H9 (cell line): Measurements from ENCODE around the gene SH3RF3. TPM values are rescaled to one million over a fixed set of nuclear protein-coding genes. Genes with fewer than 3 reads are reported as not detected.

Experiments
- DNase-seq: peaks from one replicate; pipeline ENCODE4 v3.0.0-alpha.2; 2017
- H2AFZ ChIP-seq: one replicate; pipeline ENCODE4 v1.6.1; 2013; ENCODE audit warnings: mild to moderate bottlenecking, low read length, control low read depth, moderate library complexity
- H2AK5ac ChIP-seq: 2 replicates; pipeline ENCODE4 v1.6.1; 2013; ENCODE audit warnings: low read length, control low read depth, mixed read lengths; ENCODE audit not compliant: insufficient read length
- H2BK120ac ChIP-seq: one replicate; pipeline ENCODE4 v1.6.1; 2013; ENCODE audit warnings: low read depth, mild to moderate bottlenecking, low read length, control low read depth, inconsistent platforms; ENCODE audit not compliant: poor library complexity, severe bottlenecking
- H2BK12ac ChIP-seq: 2 replicates; pipeline ENCODE4 v1.6.1; 2013; ENCODE audit warnings: low read length, control low read depth, mixed read lengths, low read depth; ENCODE audit not compliant: insufficient read length
- H2BK15ac ChIP-seq: 2 replicates; pipeline ENCODE4 v1.6.1; 2013; ENCODE audit warnings: low read depth, low read length, control low read depth
- H2BK20ac ChIP-seq: one replicate; pipeline ENCODE4 v1.6.1; 2013; ENCODE audit warnings: low read depth, mild to moderate bottlenecking, low read length, control low read depth, inconsistent platforms; ENCODE audit not compliant: poor library complexity, severe bottlenecking
- H2BK5ac ChIP-seq: 2 replicates; pipeline ENCODE4 v1.6.1; 2013; ENCODE audit warnings: low read length, control low read depth, mixed read lengths; ENCODE audit not compliant: insufficient read length
- H3K14ac ChIP-seq: 2 replicates; pipeline ENCODE4 v1.6.1; 2013; ENCODE audit warnings: low read length, control low read depth; ENCODE audit not compliant: insufficient read depth
- H3K18ac ChIP-seq: 2 replicates; pipeline ENCODE4 v1.6.1; 2013; ENCODE audit warnings: low read depth, mild to moderate bottlenecking, mixed read lengths, low read length, control low read depth; ENCODE audit not compliant: insufficient read length
- H3K23ac ChIP-seq: 2 replicates; pipeline ENCODE4 v1.6.1; 2013; ENCODE audit warnings: low read length, control low read depth, mixed read lengths, low read depth; ENCODE audit not compliant: insufficient read length
- H3K23me2 ChIP-seq: 2 replicates; pipeline ENCODE4 v1.6.1; 2013; ENCODE audit warnings: low read depth, mild to moderate bottlenecking, mixed read lengths, low read length, control low read depth; ENCODE audit not compliant: insufficient read length, poor library complexity, severe bottlenecking
- H3K27ac ChIP-seq: 2 replicates; pipeline ENCODE4 v1.5.1; 2013; ENCODE audit warnings: low read length, control low read depth, mixed read lengths, low read depth; ENCODE audit not compliant: insufficient read length
- H3K27me3 ChIP-seq: 2 replicates; pipeline ENCODE4 v1.6.1; 2013; ENCODE audit warnings: low read length, control low read depth, inconsistent platforms; ENCODE audit not compliant: insufficient read depth
- H3K4ac ChIP-seq: 2 replicates; pipeline ENCODE4 v1.6.1; 2013; ENCODE audit warnings: low read depth, mild to moderate bottlenecking, control low read depth, inconsistent platforms, low read length, moderate library complexity
- H3K4me1 ChIP-seq: 2 replicates; pipeline ENCODE4 v1.6.1; 2013; ENCODE audit warnings: low read length, control low read depth, inconsistent platforms; ENCODE audit not compliant: insufficient read depth
- H3K4me2 ChIP-seq: 2 replicates; pipeline ENCODE4 v1.6.1; 2013; ENCODE audit warnings: low read length, control low read depth, mixed read lengths; ENCODE audit not compliant: insufficient read length, insufficient read depth
- H3K56ac ChIP-seq: 2 replicates; pipeline ENCODE4 v1.6.1; 2013; ENCODE audit warnings: low read depth, mild to moderate bottlenecking, mixed read lengths, low read length, control low read depth; ENCODE audit not compliant: insufficient read length
- H3K79me1 ChIP-seq: 2 replicates; pipeline ENCODE4 v1.6.1; 2013; ENCODE audit warnings: low read depth, mild to moderate bottlenecking, moderate library complexity, low read length, control low read depth, inconsistent platforms; ENCODE audit not compliant: insufficient read depth, poor library complexity, severe bottlenecking
- H3K79me2 ChIP-seq: 2 replicates; pipeline ENCODE4 v1.6.1; 2013; ENCODE audit warnings: low read length, control low read depth, inconsistent platforms; ENCODE audit not compliant: insufficient read depth
- H3K9ac ChIP-seq: 2 replicates; pipeline ENCODE4 v1.6.1; 2013; ENCODE audit warnings: low read length, control low read depth, mixed read lengths; ENCODE audit not compliant: insufficient read length; ENCODE audit errors: extremely low read depth
- H3K9me3 ChIP-seq: one replicate; pipeline ENCODE4 v1.6.1; 2013; ENCODE audit warnings: low read depth, low read length, inconsistent platforms; ENCODE audit not compliant: control insufficient read depth
- H3T11ph ChIP-seq: one replicate; pipeline ENCODE4 v1.6.1; 2013; ENCODE audit warnings: mild to moderate bottlenecking, low read length, control low read depth, inconsistent platforms
- H4K20me1 ChIP-seq: one replicate; pipeline ENCODE4 v1.6.1; 2013; ENCODE audit not compliant: control insufficient read depth, insufficient read length, insufficient read depth
- H4K5ac ChIP-seq: 2 replicates; pipeline ENCODE4 v1.6.1; 2013; ENCODE audit warnings: low read depth, mild to moderate bottlenecking, mixed read lengths, low read length, control low read depth; ENCODE audit not compliant: insufficient read length
- H4K8ac ChIP-seq: replicated peaks from 2 replicates; pipeline ENCODE4 v1.6.1; 2013; ENCODE audit warnings: low read length, control low read depth, mixed read lengths, low read depth; ENCODE audit not compliant: insufficient read length
- H4K91ac ChIP-seq: 2 replicates; pipeline ENCODE4 v1.6.1; 2013; ENCODE audit warnings: low read depth, mild to moderate bottlenecking, moderate library complexity, mixed read lengths, low read length, control low read depth; ENCODE audit not compliant: insufficient read length
- H3K27ac Mint-ChIP-seq, 3 experiments: 2 replicates in 2 of 3; 3 replicates in 1 of 3; pipeline ENCODE4 v1.8.0; 2020 to 2021; ENCODE audit warnings: mixed read lengths in 3 of 3, mild to moderate bottlenecking in 1 of 3, moderate library complexity in 1 of 3
- H3K27me3 Mint-ChIP-seq: 2 replicates; pipeline ENCODE4 v1.8.0; 2021; ENCODE audit warnings: low read depth, mild to moderate bottlenecking, moderate library complexity, mixed read lengths
- H3K36me3 Mint-ChIP-seq, 3 experiments: 2 replicates in 2 of 3; 3 replicates in 1 of 3; pipeline ENCODE4 v1.8.0; 2020 to 2021; ENCODE audit warnings: low read depth in 3 of 3, mixed read lengths in 3 of 3; ENCODE audit not compliant: insufficient read depth in 1 of 3
- H3K4me1 Mint-ChIP-seq, 2 experiments: 2 replicates each; pipeline ENCODE4 v1.8.0; 2020; ENCODE audit warnings: mixed read lengths in 2 of 2
- H3K4me3 Mint-ChIP-seq, 2 experiments: 2 replicates in 1 of 2; 3 replicates in 1 of 2; pipeline ENCODE4 v1.8.0; 2020 to 2021; ENCODE audit warnings: mild to moderate bottlenecking in 2 of 2, mixed read lengths in 2 of 2, moderate library complexity in 1 of 2
- H3K9me3 Mint-ChIP-seq, 2 experiments: 2 replicates in 1 of 2; 3 replicates in 1 of 2; pipeline ENCODE4 v1.8.0; 2020; ENCODE audit warnings: mild to moderate bottlenecking in 2 of 2, mixed read lengths in 2 of 2, moderate library complexity in 1 of 2
- CTCF ChIP-seq: fragments of 200-600 bp; sonication (generic); conservative IDR thresholded peaks from 3 replicates; pipeline ENCODE4 v1.8.0; 2021; ENCODE audit warnings: antibody characterized with exemption, mild to moderate bottlenecking
- WGBS: extraction: QIAGEN DNeasy Blood & Tissue Kit; methylation state at CpG from one replicate; pipeline ENCODE4 v1.1.7; 2013; ENCODE audit warnings: missing lambda C conversion rate, low lambda C conversion rate, mixed read lengths; ENCODE audit not compliant: insufficient read length; ENCODE audit errors: extremely low coverage; 5-methylcytosine and 5-hydroxymethylcytosine counted together
- total RNA-seq: library from RNA; stranded (reverse); gene quantifications from 2 replicates; pipeline ENCODE4 v1.2.1, GENCODE V29; 2021

SH3RF3 gene
- total RNA-seq, 1 experiment from 2014 or later, result 0.46 TPM

- Mint-ChIP-seq H3K9me3 (no peaks in the 10 kb centered on the region), H3K4me1 (peaks cover 5 to 9% of the 10 kb centered on the region in 2 experiments), H3K4me3 (no peak overlapping the region), H3K27ac (no peak overlapping the region), H3K27me3 (peaks cover 3% of the 10 kb centered on the region), H3K36me3 (no peaks in the 10 kb centered on the region; a peak in 1 of 7 replicates)
- Histone ChIP-seq H4K20me1 (no peaks in the 10 kb centered on the region), H3K27me3 (no peaks in the 10 kb centered on the region), H3K23me2 (no peaks in the 10 kb centered on the region), H3K4me2 (no peak overlapping the region), H3T11ph (no peak overlapping the region), H3K18ac (no peak overlapping the region), H2BK12ac (no peak overlapping the region), H2AK5ac (no peak overlapping the region), H3K23ac (no peak overlapping the region), H4K8ac (no peak overlapping the region), H3K14ac (no peak overlapping the region), H4K91ac (no peak overlapping the region), H3K9ac (no peak overlapping the region), H3K79me2 (no peaks in the 10 kb centered on the region), H3K4me1 (no peaks in the 10 kb centered on the region), H2BK5ac (no peak overlapping the region), H2BK120ac (no peak overlapping the region), H3K27ac (no peak overlapping the region), H2BK15ac (no peak overlapping the region), H2BK20ac (no peak overlapping the region), H3K9me3 (no peaks in the 10 kb centered on the region), H2AFZ (no peak overlapping the region), H3K4ac (no peak overlapping the region), H4K5ac (no peak overlapping the region), H3K56ac (no peak overlapping the region), H3K79me1 (no peaks in the 10 kb centered on the region)
- DNase-seq, result no peak
- WGBS, result no CpG with 5 or more reads among the region's 14 CpGs
- no peak for TF ChIP-seq CTCF
These were observed 343.4 kb downstream of the SH3RF3 start for GRCh38 chr2:109472331-109472959.
